Hematopoietic multipotent progenitor cell treated with erythropoietin and hydrocortisone succinate and interleukin-3 and kit ligand, for 8 days (in vitro differentiated cells): ENCODE data around the gene THSD4.
"Not testable (repeated sequence)": the region's sequence is repeated elsewhere in the genome, so short reads cannot be mapped to it uniquely, and the experiment has no call there.

Source experiments
- DNase-seq: peaks from one replicate; pipeline ENCODE4 v3.0.0-alpha.2; 2015

THSD4 gene

GRCh38 chr15:71397377-71397776 lies 282.1 kb downstream of the THSD4 start:
- DNase-seq = no peak

- DNase-seq = no peak
Observed at GRCh38 chr15:71400294-71400693, 285.0 kb downstream of the THSD4 start.

- DNase-seq = not testable (repeated sequence)
Observed at GRCh38 chr15:71401728-71402127, 286.5 kb downstream of the THSD4 start.

- DNase-seq = no peak
Observed at GRCh38 chr15:71409541-71409940, 294.3 kb downstream of the THSD4 start.

- no peak for DNase-seq
Observed at GRCh38 chr15:71410347-71410746, 295.1 kb downstream of the THSD4 start.

GRCh38 chr15:71411538-71412482 lies 296.5 kb downstream of the THSD4 start:
- no peak for DNase-seq

- DNase-seq = no peak
Observed at GRCh38 chr15:71413419-71413818, 298.1 kb downstream of the THSD4 start.

GRCh38 chr15:71414853-71415252 lies 299.6 kb downstream of the THSD4 start:
- DNase-seq = no peak

GRCh38 chr15:71422530-71423259 lies 307.4 kb downstream of the THSD4 start:
- no peak for DNase-seq

- no peak for DNase-seq
Observed at GRCh38 chr15:71424765-71425164, 309.5 kb downstream of the THSD4 start.

- DNase-seq = no peak
Observed at GRCh38 chr15:71425388-71425787, 310.1 kb downstream of the THSD4 start.

GRCh38 chr15:71426792-71427191 lies 311.5 kb downstream of the THSD4 start:
- no peak for DNase-seq

- DNase-seq = no peak
Observed at GRCh38 chr15:71430782-71431181, 315.5 kb downstream of the THSD4 start.

GRCh38 chr15:71431343-71432336 lies 316.4 kb downstream of the THSD4 start:
- DNase-seq = no peak

- no peak for DNase-seq
Observed at GRCh38 chr15:71433402-71433801, 318.1 kb downstream of the THSD4 start.

- DNase-seq = no peak
Observed at GRCh38 chr15:71434774-71435173, 319.5 kb downstream of the THSD4 start.

- no peak for DNase-seq
Observed at GRCh38 chr15:71435552-71435951, 320.3 kb downstream of the THSD4 start.

GRCh38 chr15:71436854-71437253 lies 321.6 kb downstream of the THSD4 start:
- no peak for DNase-seq

GRCh38 chr15:71437404-71437803 lies 322.1 kb downstream of the THSD4 start:
- no peak for DNase-seq

GRCh38 chr15:71437919-71438318 lies 322.6 kb downstream of the THSD4 start:
- DNase-seq = no peak

GRCh38 chr15:71439478-71439877 lies 324.2 kb downstream of the THSD4 start:
- DNase-seq = not testable (repeated sequence)

- peak; percentile 59 for DNase-seq
Observed at GRCh38 chr15:71440489-71441110, 325.3 kb downstream of the THSD4 start.
